ENCODE data around the gene HEATR9. TPM values are rescaled to one million over a fixed set of nuclear protein-coding genes. Genes with fewer than 3 reads are reported as not detected.

HEATR9 gene
- total and polyA plus RNA-seq, 2 of the 13 experiments (the other 11 are each of a cell fraction or from before 2014, with no cell fraction given) = not detected

DNA sequence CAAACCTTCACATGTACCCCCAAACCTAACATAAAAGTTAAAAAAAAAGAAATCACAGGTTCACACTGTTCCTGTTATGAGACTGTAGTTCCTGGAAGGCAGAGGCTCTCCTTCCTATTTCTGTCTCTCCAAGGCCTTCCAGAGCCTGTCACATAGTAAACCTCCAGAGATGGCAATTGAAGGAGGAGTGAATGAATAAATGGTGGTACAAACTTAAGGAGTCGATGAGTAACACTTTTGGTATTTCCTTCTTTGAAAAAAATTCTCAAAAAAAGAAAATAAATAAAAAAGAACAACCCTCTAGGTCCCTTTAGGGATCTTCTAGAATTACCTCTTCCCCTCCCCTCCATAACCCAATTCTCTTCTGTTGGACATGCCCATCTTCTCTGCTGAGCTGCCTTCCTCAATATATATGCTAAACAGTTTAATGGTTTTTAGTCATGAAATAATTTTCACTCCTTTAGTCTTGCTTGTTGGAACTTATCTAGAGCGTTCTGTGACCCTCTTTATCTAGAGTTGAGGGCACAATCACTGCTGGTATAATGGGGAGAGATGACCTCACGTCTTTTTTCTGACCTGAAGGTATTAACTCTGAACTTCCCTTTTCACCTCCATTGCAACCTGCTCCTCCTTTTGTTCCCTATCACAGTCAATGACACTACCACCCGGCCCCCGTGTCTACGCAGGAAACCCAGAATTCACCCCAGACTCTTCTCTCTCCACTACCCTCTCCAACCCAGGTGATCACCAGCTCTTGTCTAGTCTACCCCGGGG, 61.1 kb downstream of the HEATR9 start (continued):
- no peak for TF ChIP-seq SRSF9 (IDR thresholded peaks at IDR 0.05; ENCODE audit: borderline replicate concordance, insufficient read depth, low read depth, low read length, poor library complexity, severe bottlenecking)
- TF ChIP-seq MXD4 (CRISPR knock-in tag; IDR thresholded peaks at IDR 0.05) = no peak
- no peak for TF ChIP-seq KLF9 (CRISPR knock-in tag; IDR thresholded peaks at IDR 0.05; ENCODE audit: low read depth)
- TF ChIP-seq THAP11 (CRISPR knock-in tag; IDR thresholded peaks at IDR 0.05) = no peak
- no peak for TF ChIP-seq ZNF737 (CRISPR knock-in tag; IDR thresholded peaks at IDR 0.05; ENCODE audit: borderline replicate concordance)
- TF ChIP-seq, protein P1, sequence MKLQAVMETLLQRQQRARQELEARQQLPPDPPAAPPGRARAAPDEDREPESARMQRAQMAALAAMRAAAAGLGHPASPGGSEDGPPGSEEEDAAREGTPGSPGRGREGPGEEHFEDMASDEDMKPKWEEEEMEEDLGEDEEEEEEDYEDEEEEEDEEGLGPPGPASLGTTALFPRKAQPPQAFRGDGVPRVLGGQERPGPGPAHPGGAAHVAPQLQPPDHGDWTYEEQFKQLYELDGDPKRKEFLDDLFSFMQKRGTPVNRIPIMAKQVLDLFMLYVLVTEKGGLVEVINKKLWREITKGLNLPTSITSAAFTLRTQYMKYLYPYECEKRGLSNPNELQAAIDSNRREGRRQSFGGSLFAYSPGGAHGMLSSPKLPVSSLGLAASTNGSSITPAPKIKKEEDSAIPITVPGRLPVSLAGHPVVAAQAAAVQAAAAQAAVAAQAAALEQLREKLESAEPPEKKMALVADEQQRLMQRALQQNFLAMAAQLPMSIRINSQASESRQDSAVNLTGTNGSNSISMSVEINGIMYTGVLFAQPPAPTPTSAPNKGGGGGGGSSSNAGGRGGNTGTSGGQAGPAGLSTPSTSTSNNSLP (IDR thresholded peaks at IDR 0.05; ENCODE audit: low read depth, low read length) = no peak
- TF ChIP-seq ZNF33A (CRISPR knock-in tag; IDR thresholded peaks at IDR 0.05; ENCODE audit: borderline replicate concordance) = no peak

Small RNAs within 50 kb of the gene (small RNA-seq; reads per million reads assigned to genes)
- 5.9 to 434 (median 13.3) reads per million in 3 experiments for gene RF00100 (ENCODE audit: insufficient read depth in 2 of 3, insufficient read length in 3 of 3, low read depth in 2 of 3, low replicate concordance in 1 of 3)

Other genes starting within 250 kb of the HEATR9 start
- 11.0 TPM in 2 replicates for gene RASL10B, start 137.3 kb downstream of the HEATR9 start, total RNA-seq (2016; rRNA removed; fragmentation: Illumina TruSeq; extraction: Trizol)
- gene RASL10B, start 137.3 kb downstream of the HEATR9 start, polyA plus RNA-seq (2011; rRNA removed) = 7.5 and 8.8 TPM in 2 replicates
- not detected in 2 replicates for gene GAS2L2, start 115.7 kb downstream of the HEATR9 start, total RNA-seq (2016; rRNA removed; fragmentation: Illumina TruSeq; extraction: Trizol)
- not detected in 2 replicates for gene GAS2L2, start 115.7 kb downstream of the HEATR9 start, polyA plus RNA-seq (2011; rRNA removed)
- not detected in 2 replicates for gene C17orf50, start 108.0 kb downstream of the HEATR9 start, total RNA-seq (2016; rRNA removed; fragmentation: Illumina TruSeq; extraction: Trizol)
- gene C17orf50, start 108.0 kb downstream of the HEATR9 start, polyA plus RNA-seq (2011; rRNA removed) = not detected in 2 replicates
- not detected in 2 replicates for gene MMP28, start 73.2 kb downstream of the HEATR9 start, total RNA-seq (2016; rRNA removed; fragmentation: Illumina TruSeq; extraction: Trizol)
- gene MMP28, start 73.2 kb downstream of the HEATR9 start, polyA plus RNA-seq (2011; rRNA removed) = not detected in 2 replicates
- gene TAF15, start 59.4 kb downstream of the HEATR9 start, total RNA-seq (2016; rRNA removed; fragmentation: Illumina TruSeq; extraction: Trizol) = 26.5 and 49.9 TPM in 2 replicates
- 25.2 and 29.3 TPM in 2 replicates for gene TAF15, start 59.4 kb downstream of the HEATR9 start, polyA plus RNA-seq (2011; rRNA removed)
- gene CCL5, start 11.5 kb upstream of the HEATR9 start, total RNA-seq (2016; rRNA removed; fragmentation: Illumina TruSeq; extraction: Trizol) = 0.13 TPM in 1 of 2 replicates, not detected in the other
- 0.25 and 0.29 TPM in 2 replicates for gene CCL5, start 11.5 kb upstream of the HEATR9 start, polyA plus RNA-seq (2011; rRNA removed)
- 0.40 TPM in 1 of 2 replicates, not detected in the other for gene RDM1, start 61.9 kb upstream of the HEATR9 start, total RNA-seq (2016; rRNA removed; fragmentation: Illumina TruSeq; extraction: Trizol)
- gene RDM1, start 61.9 kb upstream of the HEATR9 start, polyA plus RNA-seq (2011; rRNA removed) = 0.14 and 0.28 TPM in 2 replicates
- not detected in 2 replicates for gene LYZL6, start 74.8 kb upstream of the HEATR9 start, total RNA-seq (2016; rRNA removed; fragmentation: Illumina TruSeq; extraction: Trizol)
- gene LYZL6, start 74.8 kb upstream of the HEATR9 start, polyA plus RNA-seq (2011; rRNA removed) = not detected in 2 replicates
- gene CCL16, start 112.6 kb upstream of the HEATR9 start, total RNA-seq (2016; rRNA removed; fragmentation: Illumina TruSeq; extraction: Trizol) = 0.51 and 2.0 TPM in 2 replicates
- 14.7 and 17.7 TPM in 2 replicates for gene CCL16, start 112.6 kb upstream of the HEATR9 start, polyA plus RNA-seq (2011; rRNA removed)
- gene CCL14, start 117.8 kb upstream of the HEATR9 start, total RNA-seq (2016; rRNA removed; fragmentation: Illumina TruSeq; extraction: Trizol) = 1.1 and 1.3 TPM in 2 replicates
- gene CCL14, start 117.8 kb upstream of the HEATR9 start, polyA plus RNA-seq (2011; rRNA removed) = 0.86 and 1.7 TPM in 2 replicates
- 23.2 and 29.2 TPM in 2 replicates for gene CCL15, start 132.7 kb upstream of the HEATR9 start, total RNA-seq (2016; rRNA removed; fragmentation: Illumina TruSeq; extraction: Trizol)
- 37.4 and 45.9 TPM in 2 replicates for gene CCL15, start 132.7 kb upstream of the HEATR9 start, polyA plus RNA-seq (2011; rRNA removed)
- gene CCL23, start 149.1 kb upstream of the HEATR9 start, total RNA-seq (2016; rRNA removed; fragmentation: Illumina TruSeq; extraction: Trizol) = not detected in 2 replicates
- gene CCL23, start 149.1 kb upstream of the HEATR9 start, polyA plus RNA-seq (2011; rRNA removed) = not detected in 2 replicates
- gene CCL18, start 195.4 kb upstream of the HEATR9 start, total RNA-seq (2016; rRNA removed; fragmentation: Illumina TruSeq; extraction: Trizol) = not detected in 2 replicates
- not detected in 2 replicates for gene CCL18, start 195.4 kb upstream of the HEATR9 start, polyA plus RNA-seq (2011; rRNA removed)
- gene CCL3, start 221.3 kb upstream of the HEATR9 start, total RNA-seq (2016; rRNA removed; fragmentation: Illumina TruSeq; extraction: Trizol) = not detected in 2 replicates
- not detected in 2 replicates for gene CCL3, start 221.3 kb upstream of the HEATR9 start, polyA plus RNA-seq (2011; rRNA removed)
- not detected in 2 replicates for gene CCL4, start 234.9 kb upstream of the HEATR9 start, total RNA-seq (2016; rRNA removed; fragmentation: Illumina TruSeq; extraction: Trizol)
- gene CCL4, start 234.9 kb upstream of the HEATR9 start, polyA plus RNA-seq (2011; rRNA removed) = not detected in 2 replicates

All from HepG2 (cell line).